SH-SY5Y (cell line): ENCODE data around the gene MPV17L2.

Experiments used
- GATA2 ChIP-seq: IDR thresholded peaks from 2 replicates; pipeline ENCODE4 v1.6.1; 2011; ENCODE audit warnings: mild to moderate bottlenecking, low read depth, low read length
- GATA3 ChIP-seq: IDR thresholded peaks from 2 replicates; pipeline ENCODE4 v1.6.1; 2011; ENCODE audit warnings: low read depth, mild to moderate bottlenecking, low read length, moderate library complexity

MPV17L2 gene

GRCh38 chr19:18197306-18197705, 4.3 kb downstream of the MPV17L2 start:
- TF ChIP-seq GATA3: no peak
- TF ChIP-seq GATA2: no peak

- TF ChIP-seq GATA2 (no peak), GATA3 (no peak)
These were observed 4.9 kb downstream of the MPV17L2 start for GRCh38 chr19:18197941-18198340.

GRCh38 chr19:18198374-18198773, 5.4 kb downstream of the MPV17L2 start:
- TF ChIP-seq GATA2 (no peak), GATA3 (no peak)

- no peak for TF ChIP-seq GATA3
- no peak for TF ChIP-seq GATA2
These were observed 9.4 kb downstream of the MPV17L2 start for GRCh38 chr19:18202397-18202777.

- no peak for TF ChIP-seq GATA3
- TF ChIP-seq GATA2: no peak
These were observed 9.9 kb downstream of the MPV17L2 start for GRCh38 chr19:18202778-18203407.

- no peak for TF ChIP-seq GATA2
- no peak for TF ChIP-seq GATA3
These were observed 10.4 kb downstream of the MPV17L2 start for GRCh38 chr19:18203408-18203862.

- TF ChIP-seq GATA3 (no peak), GATA2 (no peak)
These were observed 10.9 kb downstream of the MPV17L2 start, which contains the start of gene RAB3A for GRCh38 chr19:18203863-18204393. RAB3A (minus strand) TSS chr19:18204042; CDS start chr19:18202740, 1,302 bp downstream.

GRCh38 chr19:18204394-18205199, 11.6 kb downstream of the MPV17L2 start:
- TF ChIP-seq GATA3: no peak
- no peak for TF ChIP-seq GATA2

GRCh38 chr19:18205200-18205892, 12.3 kb downstream of the MPV17L2 start:
- TF ChIP-seq GATA2 (no peak), GATA3 (no peak)

GRCh38 chr19:18206018-18206417, 13.0 kb downstream of the MPV17L2 start:
- TF ChIP-seq GATA3: no peak
- no peak for TF ChIP-seq GATA2

- no peak for TF ChIP-seq GATA2
- TF ChIP-seq GATA3: no peak
These were observed 15.3 kb downstream of the MPV17L2 start for GRCh38 chr19:18208098-18208951.

- TF ChIP-seq GATA2 (no peak), GATA3 (no peak)
These were observed 18.7 kb downstream of the MPV17L2 start for GRCh38 chr19:18211683-18212082.

- TF ChIP-seq GATA3 (no peak), GATA2 (no peak)
These were observed 21.9 kb downstream of the MPV17L2 start for GRCh38 chr19:18214779-18215433.
